SK-N-SH treated with all-trans-retinoic acid at 6 μM for 48 hours (cell line): ENCODE measurements around the gene PFN2.
A peak's percentile ranks its signal among the peaks of the same experiment; 100 is the strongest.

Experiments
- ATAC-seq: fragments of 200-7000 bp; cut with Tn5 transposase; 3 replicates; pipeline ENCODE4 v1.9.1; 2020; ENCODE audit warnings: mild to moderate bottlenecking, moderate library complexity
- BACH2 ChIP-seq: fragments of 250-450 bp; sonication (Bioruptor Pico); IDR thresholded peaks from 2 replicates; pipeline ENCODE4 v1.9.0; 2021; ENCODE audit warnings: mild to moderate bottlenecking, borderline replicate concordance
- CSDC2 ChIP-seq: fragments of 250-450 bp; sonication (Bioruptor Pico); IDR thresholded peaks from 2 replicates; pipeline ENCODE4 v1.5.0; 2020; ENCODE audit warnings: mild to moderate bottlenecking, moderate library complexity
- ESRRG ChIP-seq: fragments of 250-450 bp; sonication (Bioruptor Pico); IDR thresholded peaks from 2 replicates; pipeline ENCODE4 v1.6.1; 2021; ENCODE audit warnings: mild to moderate bottlenecking
- GLIS3 ChIP-seq: fragments of 250-450 bp; sonication (Bioruptor Pico); IDR thresholded peaks from 2 replicates; pipeline ENCODE4 v1.5.0; 2020; ENCODE audit warnings: mild to moderate bottlenecking, moderate library complexity
- ISL1 ChIP-seq: fragments of 250-450 bp; sonication (Bioruptor Pico); IDR thresholded peaks from 2 replicates; pipeline ENCODE4 v2.1.2; 2022; ENCODE audit warnings: mild to moderate bottlenecking, moderate library complexity
- OSR1 ChIP-seq: fragments of 250-450 bp; sonication (Bioruptor Pico); IDR thresholded peaks from 2 replicates; pipeline ENCODE4 v1.8.0; 2022; ENCODE audit warnings: moderate library complexity, mild to moderate bottlenecking, inconsistent platforms
- PPARA ChIP-seq: fragments of 250-450 bp; sonication (Bioruptor Pico); IDR thresholded peaks from 2 replicates; pipeline ENCODE4 v1.5.0; 2020; ENCODE audit warnings: mild to moderate bottlenecking, borderline replicate concordance
- RARB ChIP-seq: fragments of 250-450 bp; sonication (Bioruptor Pico); IDR thresholded peaks from 2 replicates; pipeline ENCODE4 v1.8.0; 2021; ENCODE audit warnings: mild to moderate bottlenecking, moderate library complexity
- TOX ChIP-seq: fragments of 250-450 bp; sonication (Bioruptor Pico); IDR thresholded peaks from 2 replicates; pipeline ENCODE4 v1.8.0; 2021; ENCODE audit warnings: mild to moderate bottlenecking, moderate library complexity, borderline replicate concordance
- ZC3H10 ChIP-seq: fragments of 250-450 bp; sonication (Bioruptor Pico); IDR thresholded peaks from 2 replicates; pipeline ENCODE4 v1.5.1; 2021; ENCODE audit warnings: mild to moderate bottlenecking, moderate library complexity
- ZFP3 ChIP-seq: fragments of 250-450 bp; sonication (Bioruptor Pico); IDR thresholded peaks from 2 replicates; pipeline ENCODE4 v1.5.0; 2020; ENCODE audit warnings: mild to moderate bottlenecking, moderate library complexity
- ZFP30 ChIP-seq: fragments of 450-650 bp; formaldehyde crosslinking; IDR thresholded peaks from 2 replicates; pipeline ENCODE4 v1.5.0; 2022; ENCODE audit warnings: mild to moderate bottlenecking, moderate library complexity
- ZNF565 ChIP-seq: fragments of 450-650 bp; formaldehyde crosslinking; conservative IDR thresholded peaks from 2 replicates; pipeline ENCODE4 v1.5.0; 2020; ENCODE audit warnings: low read depth, mild to moderate bottlenecking, moderate library complexity
- ZNF70 ChIP-seq: fragments of 450-650 bp; formaldehyde crosslinking; IDR thresholded peaks from 2 replicates; pipeline ENCODE4 v1.5.0; 2020; ENCODE audit warnings: mild to moderate bottlenecking, moderate library complexity
- ZNF8 ChIP-seq: fragments of 450-650 bp; formaldehyde crosslinking; IDR thresholded peaks from 2 replicates; pipeline ENCODE4 v1.5.0; 2020; ENCODE audit warnings: mild to moderate bottlenecking, moderate library complexity
- TF ChIP-seq, protein P1 (sequence below): fragments of 250-450 bp; sonication (Bioruptor Pico); IDR thresholded peaks from 2 replicates; pipeline ENCODE4 v1.8.0; 2020; ENCODE audit warnings: mild to moderate bottlenecking, moderate library complexity, borderline replicate concordance
- TF ChIP-seq, protein P2 (sequence below): fragments of 250-450 bp; sonication (Bioruptor Pico); IDR thresholded peaks from 2 replicates; pipeline ENCODE4 v1.5.1; 2020; ENCODE audit warnings: low read depth, mild to moderate bottlenecking, moderate library complexity
- TF ChIP-seq, protein P3 (sequence below): fragments of 250-450 bp; sonication (Bioruptor Pico); IDR thresholded peaks from 2 replicates; pipeline ENCODE4 v1.5.1; 2021; ENCODE audit warnings: mild to moderate bottlenecking, moderate library complexity
- TF ChIP-seq, protein P4 (sequence below): fragments of 250-450 bp; sonication (Bioruptor Pico); IDR thresholded peaks from 2 replicates; pipeline ENCODE4 v1.8.0; 2021; ENCODE audit warnings: low read depth, mild to moderate bottlenecking, moderate library complexity, borderline replicate concordance
- TF ChIP-seq, protein P5 (sequence below): fragments of 250-450 bp; sonication (Bioruptor Pico); IDR thresholded peaks from 2 replicates; pipeline ENCODE4 v1.5.0; 2020; ENCODE audit warnings: mild to moderate bottlenecking, moderate library complexity

Gene PFN2

DNA sequence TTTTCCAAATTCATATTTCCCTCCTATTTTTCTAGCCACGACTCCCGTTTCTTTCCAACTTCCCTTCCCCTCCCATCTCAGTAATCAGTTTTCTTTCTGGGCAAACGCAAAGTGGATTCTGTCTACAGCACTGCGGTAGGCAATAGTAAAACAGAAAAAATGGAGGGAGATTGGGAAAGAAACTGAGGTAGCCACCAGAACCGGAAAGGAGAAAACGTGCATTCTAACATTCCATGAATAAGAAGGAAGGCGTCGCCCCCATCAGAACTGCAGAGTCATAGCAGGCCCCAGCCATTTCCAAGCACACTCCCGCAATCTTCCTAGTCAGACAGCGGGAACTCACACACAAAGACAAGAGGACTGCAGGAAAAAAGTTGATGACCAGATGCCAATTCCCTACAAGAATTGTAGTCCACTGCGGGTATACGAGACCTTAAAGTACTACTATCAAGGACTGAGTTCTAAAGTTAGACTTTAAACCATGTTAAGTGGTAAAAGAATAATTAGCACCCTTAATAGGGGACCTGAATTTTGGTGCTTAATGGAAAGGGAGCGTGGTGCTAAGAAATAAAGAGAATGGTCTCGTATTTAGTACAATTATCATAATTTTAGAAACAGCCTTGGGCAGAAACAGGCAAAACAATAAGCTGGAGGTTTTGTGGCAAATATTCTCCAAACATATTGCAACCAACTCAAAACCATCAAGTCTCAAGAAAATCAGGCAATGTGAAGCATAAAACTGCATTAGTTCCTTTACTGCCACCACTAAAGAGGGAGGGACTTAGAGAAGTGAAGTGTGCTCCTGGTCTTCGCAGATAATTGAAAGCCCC, 1.4 kb downstream of the PFN2 start:
- no peak for TF ChIP-seq ZC3H10
- no peak for TF ChIP-seq ZFP3 (CRISPR knock-in tag)
- TF ChIP-seq BACH2 (CRISPR knock-in tag) = peak; percentile 45; the same call in 1 of the 2 replicates
- TF ChIP-seq, protein P1, sequence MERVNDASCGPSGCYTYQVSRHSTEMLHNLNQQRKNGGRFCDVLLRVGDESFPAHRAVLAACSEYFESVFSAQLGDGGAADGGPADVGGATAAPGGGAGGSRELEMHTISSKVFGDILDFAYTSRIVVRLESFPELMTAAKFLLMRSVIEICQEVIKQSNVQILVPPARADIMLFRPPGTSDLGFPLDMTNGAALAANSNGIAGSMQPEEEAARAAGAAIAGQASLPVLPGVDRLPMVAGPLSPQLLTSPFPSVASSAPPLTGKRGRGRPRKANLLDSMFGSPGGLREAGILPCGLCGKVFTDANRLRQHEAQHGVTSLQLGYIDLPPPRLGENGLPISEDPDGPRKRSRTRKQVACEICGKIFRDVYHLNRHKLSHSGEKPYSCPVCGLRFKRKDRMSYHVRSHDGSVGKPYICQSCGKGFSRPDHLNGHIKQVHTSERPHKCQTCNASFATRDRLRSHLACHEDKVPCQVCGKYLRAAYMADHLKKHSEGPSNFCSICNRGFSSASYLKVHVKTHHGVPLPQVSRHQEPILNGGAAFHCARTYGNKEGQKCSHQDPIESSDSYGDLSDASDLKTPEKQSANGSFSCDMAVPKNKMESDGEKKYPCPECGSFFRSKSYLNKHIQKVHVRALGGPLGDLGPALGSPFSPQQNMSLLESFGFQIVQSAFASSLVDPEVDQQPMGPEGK (CRISPR knock-in tag) = no peak
- no peak for TF ChIP-seq ISL1 (CRISPR knock-in tag)
- ATAC-seq = peak; percentile 55

DNA sequence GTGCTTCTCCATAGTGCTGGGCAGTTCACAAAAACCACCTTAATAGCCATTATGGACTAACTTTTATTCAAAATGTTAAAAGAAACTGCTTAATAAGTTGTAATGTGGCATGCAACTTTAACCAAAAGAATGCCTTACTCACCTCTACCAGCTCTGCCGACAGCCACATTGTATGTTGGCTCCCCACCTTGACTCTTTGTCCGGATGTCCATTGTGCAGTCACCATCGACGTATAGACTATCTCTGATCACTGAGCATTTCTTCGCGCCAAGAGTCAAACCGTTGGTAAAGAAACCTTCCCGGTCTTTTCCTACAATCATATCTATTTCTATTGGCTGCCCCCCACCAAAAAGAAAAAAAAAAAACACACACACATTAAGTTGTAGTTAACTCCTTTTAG, 2.5 kb downstream of the PFN2 start:
- peak; percentile 12 for ATAC-seq
- TF ChIP-seq, protein P2, sequence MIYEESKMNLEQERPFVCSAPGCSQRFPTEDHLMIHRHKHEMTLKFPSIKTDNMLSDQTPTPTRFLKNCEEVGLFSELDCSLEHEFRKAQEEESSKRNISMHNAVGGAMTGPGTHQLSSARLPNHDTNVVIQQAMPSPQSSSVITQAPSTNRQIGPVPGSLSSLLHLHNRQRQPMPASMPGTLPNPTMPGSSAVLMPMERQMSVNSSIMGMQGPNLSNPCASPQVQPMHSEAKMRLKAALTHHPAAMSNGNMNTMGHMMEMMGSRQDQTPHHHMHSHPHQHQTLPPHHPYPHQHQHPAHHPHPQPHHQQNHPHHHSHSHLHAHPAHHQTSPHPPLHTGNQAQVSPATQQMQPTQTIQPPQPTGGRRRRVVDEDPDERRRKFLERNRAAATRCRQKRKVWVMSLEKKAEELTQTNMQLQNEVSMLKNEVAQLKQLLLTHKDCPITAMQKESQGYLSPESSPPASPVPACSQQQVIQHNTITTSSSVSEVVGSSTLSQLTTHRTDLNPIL (CRISPR knock-in tag) = no peak
- no peak for TF ChIP-seq BACH2 (CRISPR knock-in tag)
- no peak for TF ChIP-seq GLIS3 (CRISPR knock-in tag)
- TF ChIP-seq ZNF8 (CRISPR knock-in tag) = no peak
- no peak for TF ChIP-seq PPARA (CRISPR knock-in tag)
- TF ChIP-seq ZFP30 (CRISPR knock-in tag) = no peak
- no peak for TF ChIP-seq TOX (CRISPR knock-in tag)
- TF ChIP-seq, protein P3, sequence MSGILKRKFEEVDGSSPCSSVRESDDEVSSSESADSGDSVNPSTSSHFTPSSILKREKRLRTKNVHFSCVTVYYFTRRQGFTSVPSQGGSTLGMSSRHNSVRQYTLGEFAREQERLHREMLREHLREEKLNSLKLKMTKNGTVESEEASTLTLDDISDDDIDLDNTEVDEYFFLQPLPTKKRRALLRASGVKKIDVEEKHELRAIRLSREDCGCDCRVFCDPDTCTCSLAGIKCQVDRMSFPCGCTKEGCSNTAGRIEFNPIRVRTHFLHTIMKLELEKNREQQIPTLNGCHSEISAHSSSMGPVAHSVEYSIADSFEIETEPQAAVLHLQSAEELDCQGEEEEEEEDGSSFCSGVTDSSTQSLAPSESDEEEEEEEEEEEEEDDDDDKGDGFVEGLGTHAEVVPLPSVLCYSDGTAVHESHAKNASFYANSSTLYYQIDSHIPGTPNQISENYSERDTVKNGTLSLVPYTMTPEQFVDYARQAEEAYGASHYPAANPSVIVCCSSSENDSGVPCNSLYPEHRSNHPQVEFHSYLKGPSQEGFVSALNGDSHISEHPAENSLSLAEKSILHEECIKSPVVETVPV = no peak
- no peak for TF ChIP-seq CSDC2
- no peak for TF ChIP-seq ZNF70 (CRISPR knock-in tag)
- TF ChIP-seq, protein P4, sequence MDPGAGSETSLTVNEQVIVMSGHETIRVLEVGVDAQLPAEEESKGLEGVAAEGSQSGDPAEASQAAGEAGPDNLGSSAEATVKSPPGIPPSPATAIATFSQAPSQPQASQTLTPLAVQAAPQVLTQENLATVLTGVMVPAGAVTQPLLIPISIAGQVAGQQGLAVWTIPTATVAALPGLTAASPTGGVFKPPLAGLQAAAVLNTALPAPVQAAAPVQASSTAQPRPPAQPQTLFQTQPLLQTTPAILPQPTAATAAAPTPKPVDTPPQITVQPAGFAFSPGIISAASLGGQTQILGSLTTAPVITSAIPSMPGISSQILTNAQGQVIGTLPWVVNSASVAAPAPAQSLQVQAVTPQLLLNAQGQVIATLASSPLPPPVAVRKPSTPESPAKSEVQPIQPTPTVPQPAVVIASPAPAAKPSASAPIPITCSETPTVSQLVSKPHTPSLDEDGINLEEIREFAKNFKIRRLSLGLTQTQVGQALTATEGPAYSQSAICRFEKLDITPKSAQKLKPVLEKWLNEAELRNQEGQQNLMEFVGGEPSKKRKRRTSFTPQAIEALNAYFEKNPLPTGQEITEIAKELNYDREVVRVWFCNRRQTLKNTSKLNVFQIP = no peak
- no peak for TF ChIP-seq ESRRG (CRISPR knock-in tag)

DNA sequence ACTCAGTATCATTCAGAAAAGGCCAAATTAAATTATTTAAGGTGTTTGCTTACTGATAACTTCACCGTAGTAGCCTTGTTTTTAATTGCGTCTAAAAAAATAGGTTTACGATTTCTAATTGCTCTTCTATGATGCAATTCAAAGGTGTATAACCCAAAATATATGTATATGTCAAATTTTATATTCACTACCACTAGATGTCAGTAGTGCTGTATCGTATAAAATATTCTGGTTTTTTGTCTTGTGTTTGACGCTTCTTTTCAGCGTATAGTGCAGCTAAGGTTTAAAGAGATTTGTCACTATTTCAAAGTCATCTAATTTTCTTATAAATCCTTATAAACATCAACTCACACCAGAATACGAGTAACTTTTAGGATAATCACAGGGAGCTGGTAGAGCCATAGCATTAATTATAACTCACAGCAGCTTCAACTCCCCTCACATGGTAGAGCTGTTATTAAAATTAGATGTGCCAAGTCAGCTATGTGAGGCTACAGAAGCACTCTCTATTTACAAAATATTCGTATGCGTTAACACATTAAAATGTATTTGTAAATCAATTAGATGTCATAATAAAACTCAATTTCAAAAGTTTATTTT, 3.5 kb downstream of the PFN2 start:
- TF ChIP-seq TOX (CRISPR knock-in tag) (no peak), ZC3H10 (no peak)
- no peak for ATAC-seq

DNA sequence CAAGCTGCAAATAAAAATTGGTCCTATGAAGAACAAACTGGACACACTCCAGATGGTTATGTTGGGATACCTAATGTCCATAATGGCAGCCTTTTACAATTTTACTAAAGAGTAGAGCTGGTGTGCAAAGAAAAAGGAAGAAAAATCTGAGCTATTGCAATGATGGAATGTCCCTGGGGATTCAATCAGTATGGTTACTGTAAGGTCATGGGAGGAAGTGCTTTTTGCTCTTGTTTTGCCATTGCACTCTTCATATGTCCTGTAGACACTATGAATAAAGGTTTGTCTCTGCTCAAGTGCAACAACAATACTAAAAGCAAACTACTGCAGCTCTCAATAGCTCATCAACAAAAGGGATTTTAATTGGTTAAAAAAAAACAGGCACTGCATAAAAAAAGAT, 5.4 kb downstream of the PFN2 start:
- no peak for ATAC-seq
- TF ChIP-seq OSR1 (CRISPR knock-in tag) = no peak
- TF ChIP-seq, protein P5, sequence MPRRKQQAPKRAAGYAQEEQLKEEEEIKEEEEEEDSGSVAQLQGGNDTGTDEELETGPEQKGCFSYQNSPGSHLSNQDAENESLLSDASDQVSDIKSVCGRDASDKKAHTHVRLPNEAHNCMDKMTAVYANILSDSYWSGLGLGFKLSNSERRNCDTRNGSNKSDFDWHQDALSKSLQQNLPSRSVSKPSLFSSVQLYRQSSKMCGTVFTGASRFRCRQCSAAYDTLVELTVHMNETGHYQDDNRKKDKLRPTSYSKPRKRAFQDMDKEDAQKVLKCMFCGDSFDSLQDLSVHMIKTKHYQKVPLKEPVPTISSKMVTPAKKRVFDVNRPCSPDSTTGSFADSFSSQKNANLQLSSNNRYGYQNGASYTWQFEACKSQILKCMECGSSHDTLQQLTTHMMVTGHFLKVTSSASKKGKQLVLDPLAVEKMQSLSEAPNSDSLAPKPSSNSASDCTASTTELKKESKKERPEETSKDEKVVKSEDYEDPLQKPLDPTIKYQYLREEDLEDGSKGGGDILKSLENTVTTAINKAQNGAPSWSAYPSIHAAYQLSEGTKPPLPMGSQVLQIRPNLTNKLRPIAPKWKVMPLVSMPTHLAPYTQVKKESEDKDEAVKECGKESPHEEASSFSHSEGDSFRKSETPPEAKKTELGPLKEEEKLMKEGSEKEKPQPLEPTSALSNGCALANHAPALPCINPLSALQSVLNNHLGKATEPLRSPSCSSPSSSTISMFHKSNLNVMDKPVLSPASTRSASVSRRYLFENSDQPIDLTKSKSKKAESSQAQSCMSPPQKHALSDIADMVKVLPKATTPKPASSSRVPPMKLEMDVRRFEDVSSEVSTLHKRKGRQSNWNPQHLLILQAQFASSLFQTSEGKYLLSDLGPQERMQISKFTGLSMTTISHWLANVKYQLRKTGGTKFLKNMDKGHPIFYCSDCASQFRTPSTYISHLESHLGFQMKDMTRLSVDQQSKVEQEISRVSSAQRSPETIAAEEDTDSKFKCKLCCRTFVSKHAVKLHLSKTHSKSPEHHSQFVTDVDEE (CRISPR knock-in tag) = no peak
- TF ChIP-seq PPARA (CRISPR knock-in tag) = no peak
- TF ChIP-seq ZNF70 (CRISPR knock-in tag) = no peak
- TF ChIP-seq, protein P3 = no peak
- TF ChIP-seq, protein P2 (CRISPR knock-in tag) = no peak
- TF ChIP-seq RARB (CRISPR knock-in tag) = no peak
- TF ChIP-seq ZNF565 = no peak
- TF ChIP-seq ESRRG (CRISPR knock-in tag) = no peak
- TF ChIP-seq ISL1 (CRISPR knock-in tag) = no peak
- TF ChIP-seq, protein P1 (CRISPR knock-in tag) = no peak
- no peak for TF ChIP-seq CSDC2
